WI38 (cell line): ENCODE results near the gene CHD2.

Experiments used
- H3K4me3 ChIP-seq: 2 replicates; pipeline ENCODE4 v1.5.1; 2011; ENCODE audit warnings: low read depth, mild to moderate bottlenecking, control low read depth, low read length
- CTCF ChIP-seq: IDR thresholded peaks from 2 replicates; pipeline ENCODE4 v1.5.1; 2012; ENCODE audit warnings: low read depth, mild to moderate bottlenecking, control low read depth, low read length

Gene CHD2

GRCh38 chr15:92925454-92925853 lies 25.3 kb downstream of the CHD2 start:
- TF ChIP-seq CTCF, result no peak
- H3K4me3 ChIP-seq, result no peak overlapping the region

DNA sequence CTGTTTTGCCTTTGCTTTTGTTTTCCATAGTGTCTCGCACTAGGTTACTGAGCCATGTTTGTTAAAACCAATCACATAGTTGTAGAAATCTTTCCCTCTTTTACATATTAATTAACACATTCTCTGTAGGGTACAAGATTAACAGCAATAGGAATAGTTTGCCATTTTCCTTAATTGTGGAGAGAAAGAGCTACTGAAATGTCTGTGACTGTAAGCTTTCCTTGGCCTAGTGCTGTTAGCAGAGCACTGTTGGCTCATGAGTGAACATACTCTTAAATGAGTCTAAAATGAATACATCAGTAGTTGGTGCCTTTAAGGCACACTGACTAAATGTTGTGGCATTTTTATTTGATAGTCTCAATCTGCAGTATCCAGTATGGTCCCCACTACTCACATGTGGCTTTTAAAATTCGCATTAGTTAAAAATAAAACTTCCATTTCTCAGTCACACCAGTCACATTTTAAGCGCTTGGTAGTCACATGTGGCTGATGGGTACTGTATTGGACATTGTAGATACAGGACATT lies 28.2 kb downstream of the CHD2 start:
- TF ChIP-seq CTCF, result no peak
- no peak overlapping the region for H3K4me3 ChIP-seq

DNA sequence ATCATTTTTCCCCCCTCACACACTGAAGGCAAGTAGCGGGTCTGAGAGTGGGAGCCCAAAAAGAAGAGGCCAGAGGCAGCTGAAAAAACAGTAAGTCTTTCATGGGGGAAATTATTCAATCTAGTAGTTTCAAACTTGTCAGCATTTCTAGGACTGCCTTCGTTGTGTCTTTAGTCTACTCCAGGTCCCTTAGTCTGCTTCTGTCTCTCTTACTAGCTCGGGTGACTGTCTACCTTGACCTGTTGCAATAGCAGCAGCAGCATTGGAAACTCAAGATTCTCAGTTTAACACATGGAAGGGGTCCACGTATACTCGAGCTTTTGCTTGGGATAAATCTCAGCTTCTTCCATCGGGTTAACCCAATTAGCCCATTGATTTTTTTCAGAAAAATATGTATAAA lies 28.9 kb downstream of the CHD2 start:
- no peak overlapping the region for H3K4me3 ChIP-seq
- no peak for TF ChIP-seq CTCF

GRCh38 chr15:92930054-92930621 lies 30.0 kb downstream of the CHD2 start:
- no peak for TF ChIP-seq CTCF

GRCh38 chr15:92930776-92931175 lies 30.7 kb downstream of the CHD2 start:
- H3K4me3 ChIP-seq, result no peak overlapping the region
- no peak for TF ChIP-seq CTCF

More at GRCh38 chr15:92930054-92930621, 30.0 kb downstream of the CHD2 start:
- H3K4me3 ChIP-seq, result no peak overlapping the region

GRCh38 chr15:92932946-92933649 lies 33.0 kb downstream of the CHD2 start:
- TF ChIP-seq CTCF, result no peak
- no peak overlapping the region for H3K4me3 ChIP-seq

GRCh38 chr15:92933831-92934230 lies 33.7 kb downstream of the CHD2 start:
- no peak overlapping the region for H3K4me3 ChIP-seq
- no peak for TF ChIP-seq CTCF
